ENCODE results near the gene CTAG1B.
"Not testable (repeated sequence)": the region's sequence is repeated elsewhere in the genome, so short reads cannot be mapped to it uniquely, and the experiment has no call there.

- TF ChIP-seq, protein P1, sequence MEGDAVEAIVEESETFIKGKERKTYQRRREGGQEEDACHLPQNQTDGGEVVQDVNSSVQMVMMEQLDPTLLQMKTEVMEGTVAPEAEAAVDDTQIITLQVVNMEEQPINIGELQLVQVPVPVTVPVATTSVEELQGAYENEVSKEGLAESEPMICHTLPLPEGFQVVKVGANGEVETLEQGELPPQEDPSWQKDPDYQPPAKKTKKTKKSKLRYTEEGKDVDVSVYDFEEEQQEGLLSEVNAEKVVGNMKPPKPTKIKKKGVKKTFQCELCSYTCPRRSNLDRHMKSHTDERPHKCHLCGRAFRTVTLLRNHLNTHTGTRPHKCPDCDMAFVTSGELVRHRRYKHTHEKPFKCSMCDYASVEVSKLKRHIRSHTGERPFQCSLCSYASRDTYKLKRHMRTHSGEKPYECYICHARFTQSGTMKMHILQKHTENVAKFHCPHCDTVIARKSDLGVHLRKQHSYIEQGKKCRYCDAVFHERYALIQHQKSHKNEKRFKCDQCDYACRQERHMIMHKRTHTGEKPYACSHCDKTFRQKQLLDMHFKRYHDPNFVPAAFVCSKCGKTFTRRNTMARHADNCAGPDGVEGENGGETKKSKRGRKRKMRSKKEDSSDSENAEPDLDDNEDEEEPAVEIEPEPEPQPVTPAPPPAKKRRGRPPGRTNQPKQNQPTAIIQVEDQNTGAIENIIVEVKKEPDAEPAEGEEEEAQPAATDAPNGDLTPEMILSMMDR (IDR thresholded peaks at IDR 0.05; ENCODE audit: low read length): not testable (repeated sequence)
- not testable (repeated sequence) for TF ChIP-seq EZH2 (IDR thresholded peaks at IDR 0.05; ENCODE audit: borderline replicate concordance, low read length)
These were observed 11.9 kb upstream of the CTAG1B start for GRCh38 chrX:154630949-154631348.

All from OCI-LY1 (cell line).